HepG2 (cell line): ENCODE results near the gene CKAP2L. TPM values are rescaled to one million over a fixed set of nuclear protein-coding genes. Genes with fewer than 3 reads are reported as not detected.
A peak's percentile ranks its signal among the peaks of the same experiment; 100 is the strongest.

ENCODE experiments used
- ARID5B ChIP-seq: IDR thresholded peaks from 2 replicates; pipeline ENCODE4 v1.4.0; 2020; ENCODE audit warnings: mild to moderate bottlenecking, missing genetic modification reagents
- BCL3 ChIP-seq: sonication (generic); formaldehyde crosslinking; IDR thresholded peaks from 2 replicates; pipeline ENCODE4 v1.5.1; 2020; ENCODE audit warnings: mild to moderate bottlenecking, missing genetic modification reagents, moderate library complexity
- CBFB ChIP-seq: sonication (generic); formaldehyde crosslinking; IDR thresholded peaks from 2 replicates; pipeline ENCODE4 v1.4.0; 2020; ENCODE audit warnings: missing genetic modification reagents
- CBX5 ChIP-seq: sonication (generic); formaldehyde crosslinking; IDR thresholded peaks from 2 replicates; pipeline ENCODE4 v1.4.0; 2020; ENCODE audit warnings: missing genetic modification reagents, borderline replicate concordance
- CEBPB ChIP-seq: IDR thresholded peaks from 2 replicates; pipeline ENCODE4 v1.6.1; 2011; ENCODE audit warnings: low read depth, low read length, improper control_type of control experiment, borderline replicate concordance
- EZH2 ChIP-seq: conservative IDR thresholded peaks from 2 replicates; pipeline ENCODE4 v1.6.1; 2012; ENCODE audit warnings: mild to moderate bottlenecking, low read depth, low read length, moderate library complexity
- FOXA3 ChIP-seq: IDR thresholded peaks from 2 replicates; pipeline ENCODE4 v1.6.1; 2016; ENCODE audit warnings: missing genetic modification reagents, missing compliant biosample characterization
- FOXC1 ChIP-seq: sonication (generic); formaldehyde crosslinking; IDR thresholded peaks from 2 replicates; pipeline ENCODE4 v1.8.0; 2022; ENCODE audit warnings: mild to moderate bottlenecking, missing genetic modification reagents, borderline replicate concordance
- FOXK2 ChIP-seq: fragments of 450-650 bp; IDR thresholded peaks from 2 replicates; pipeline ENCODE4 v1.6.1; 2016
- FOXP1 ChIP-seq, 2 experiments: fragments of 450-650 bp in 1 of 2; IDR thresholded peaks; 2 replicates each; pipeline ENCODE4 v1.6.1; 2017 to 2018; ENCODE audit warnings: antibody characterized with exemption in 1 of 2
- HMG20A ChIP-seq: IDR thresholded peaks from 2 replicates; pipeline ENCODE4 v1.6.1; 2016; ENCODE audit warnings: borderline replicate concordance
- HNRNPLL ChIP-seq: fragments of 200-400 bp; formaldehyde crosslinking; IDR thresholded peaks from 2 replicates; pipeline ENCODE4 v1.6.1; 2017; ENCODE audit warnings: mild to moderate bottlenecking, low read depth, low read length; ENCODE audit not compliant: poor library complexity, severe bottlenecking
- HOXA5 ChIP-seq: sonication (generic); formaldehyde crosslinking; IDR thresholded peaks from 2 replicates; pipeline ENCODE4 v1.4.0; 2020; ENCODE audit warnings: missing genetic modification reagents
- KAT2B ChIP-seq: fragments of 150-350 bp; IDR thresholded peaks from 2 replicates; pipeline ENCODE4 v1.6.1; 2014; ENCODE audit warnings: low read depth, low read length, borderline replicate concordance
- KDM6A ChIP-seq: IDR thresholded peaks from 2 replicates; pipeline ENCODE4 v1.6.1; 2016; ENCODE audit warnings: low read depth
- MIER3 ChIP-seq: IDR thresholded peaks from 2 replicates; pipeline ENCODE4 v1.6.1; 2016; ENCODE audit warnings: missing compliant biosample characterization, borderline replicate concordance
- MLLT10 ChIP-seq: sonication (generic); formaldehyde crosslinking; IDR thresholded peaks from 2 replicates; pipeline ENCODE4 v1.4.0; 2020; ENCODE audit warnings: missing genetic modification reagents
- NR2F2 ChIP-seq: IDR thresholded peaks from 2 replicates; pipeline ENCODE4 v1.6.1; 2012; ENCODE audit warnings: low read depth, inconsistent platforms, borderline replicate concordance
- SOX13 ChIP-seq, 3 experiments: fragments of 450-650 bp in 1 of 3; sonication (generic) in 1 of 3; formaldehyde crosslinking in 1 of 3; IDR thresholded peaks in 2 of 3; conservative IDR thresholded peaks in 1 of 3; 2 replicates each; pipeline versions ENCODE4 v1.5.0 to v1.6.1; 2016 to 2020; ENCODE audit warnings: antibody characterized with exemption in 1 of 3, mild to moderate bottlenecking in 1 of 3, missing compliant biosample characterization in 1 of 3, missing genetic modification reagents in 1 of 3, moderate library complexity in 1 of 3
- SUZ12 ChIP-seq: fragments of 150-350 bp; IDR thresholded peaks from 2 replicates; pipeline ENCODE4 v1.6.1; 2014; ENCODE audit warnings: low read depth, low read length
- TBL1XR1 ChIP-seq: fragments of 150-350 bp; IDR thresholded peaks from 2 replicates; pipeline ENCODE4 v1.6.1; 2014; ENCODE audit warnings: borderline replicate concordance, low read length; ENCODE audit not compliant: partially characterized antibody
- TCF7L2 ChIP-seq: IDR thresholded peaks from 2 replicates; pipeline ENCODE4 v1.6.1; 2011; ENCODE audit warnings: mild to moderate bottlenecking, low read depth, low read length, moderate library complexity
- ZBTB44 ChIP-seq: sonication (generic); formaldehyde crosslinking; IDR thresholded peaks from 2 replicates; pipeline ENCODE4 v1.4.0; 2020; ENCODE audit warnings: missing genetic modification reagents
- ZNF10 ChIP-seq: sonication (generic); formaldehyde crosslinking; IDR thresholded peaks from 2 replicates; pipeline ENCODE4 v1.4.0; 2020; ENCODE audit warnings: mild to moderate bottlenecking, low read depth, missing genetic modification reagents, borderline replicate concordance
- ZNF432 ChIP-seq: sonication (generic); formaldehyde crosslinking; IDR thresholded peaks from 2 replicates; pipeline ENCODE4 v1.5.0; 2020; ENCODE audit warnings: missing genetic modification reagents, mild to moderate bottlenecking, borderline replicate concordance
- ZNF75D ChIP-seq: sonication (generic); formaldehyde crosslinking; IDR thresholded peaks from 2 replicates; pipeline ENCODE4 v1.8.1; 2023; ENCODE audit warnings: missing genetic modification reagents, mild to moderate bottlenecking, borderline replicate concordance
- polyA plus RNA-seq, 8 experiments: library from polyadenylated mRNA; depleted of rRNA in 3 of 8; stranded (reverse) in 7 of 8; unstranded in 1 of 8; fragments of >200 nt; fragmentation: Illumina TruSeq in 4 of 8; extraction: Trizol in 4 of 8; gene quantifications; 2 replicates each; pipeline versions ENCODE4 v1.2.1 to v1.2.3, GENCODE V29; 2011 to 2016; ENCODE audit warnings: low read depth in 4 of 8, missing spikeins in 1 of 8, mixed read lengths in 1 of 8; ENCODE audit not compliant: insufficient read depth in 1 of 8
- total RNA-seq, 5 experiments: library from RNA; depleted of rRNA; stranded (reverse); fragments of >200 nt; fragmentation: Illumina TruSeq; extraction: Trizol; gene quantifications; 2 replicates each; pipeline ENCODE4 v1.2.3, GENCODE V29; 2016; ENCODE audit warnings: low read depth in 1 of 5

The CKAP2L gene
- total and polyA plus RNA-seq, 2 of the 13 experiments (the other 11 are each of a cell fraction or from before 2014, with no cell fraction given): 7.1 to 9.5 TPM

- TF ChIP-seq FOXC1: no peak
- TF ChIP-seq NR2F2: 0 out of 2 replicates have a peak, but pooled peaks have one; percentile 50
- no peak for TF ChIP-seq HNRNPLL
- no peak for TF ChIP-seq MLLT10 (CRISPR knock-in tag)
- no peak for TF ChIP-seq KDM6A (CRISPR knock-in tag)
- no peak for TF ChIP-seq CBFB
- TF ChIP-seq ZBTB44 (CRISPR knock-in tag): no peak
- TF ChIP-seq FOXP1 (IDR thresholded peaks at IDR 0.05): no peak
- no peak for TF ChIP-seq FOXP1 (CRISPR knock-in tag; IDR thresholded peaks at IDR 0.05)
- no peak for TF ChIP-seq SUZ12
- TF ChIP-seq SOX13 (IDR thresholded peaks at IDR 0.05): no peak
- TF ChIP-seq SOX13 (CRISPR knock-in tag; conservative IDR thresholded peaks at IDR 0.05 in 1 of 2, IDR thresholded peaks at IDR 0.05 in 1 of 2): peak in 1 of 2 experiments; percentile 53; a peak in 1 of 4 replicates
- TF ChIP-seq KAT2B: no peak
- TF ChIP-seq FOXK2: no peak
- TF ChIP-seq HOXA5 (CRISPR knock-in tag): no peak; the same call in 1 of the 2 replicates
- TF ChIP-seq TCF7L2: no peak
- TF ChIP-seq MIER3 (CRISPR knock-in tag): 0 out of 2 replicates have a peak, but pooled peaks have one; percentile 20
- TF ChIP-seq ZNF432 (CRISPR knock-in tag): no peak
- peak; percentile 64 for TF ChIP-seq ARID5B (CRISPR knock-in tag)
- TF ChIP-seq CEBPB: peak; percentile 51; the same call in 1 of the 2 replicates
- no peak for TF ChIP-seq TBL1XR1
- TF ChIP-seq FOXA3 (CRISPR knock-in tag): peak; percentile 44; the same call in 1 of the 2 replicates
- no peak for TF ChIP-seq EZH2
- TF ChIP-seq HMG20A: 0 out of 2 replicates have a peak, but pooled peaks have one; percentile 33
- no peak for TF ChIP-seq BCL3 (CRISPR knock-in tag)
- no peak for TF ChIP-seq ZNF10
- no peak for TF ChIP-seq CBX5 (CRISPR knock-in tag)
- no peak for TF ChIP-seq ZNF75D (CRISPR knock-in tag)
Measured at GRCh38 chr2:112809112-112809511, 44.7 kb upstream of the CKAP2L start (continued).
